Measurements from ENCODE around the gene OR11G2. TPM values are rescaled to one million over a fixed set of nuclear protein-coding genes. Genes with fewer than 3 reads are reported as not detected.
"Not testable (repeated sequence)": the region's sequence is repeated elsewhere in the genome, so short reads cannot be mapped to it uniquely, and the experiment has no call there.

OR11G2 gene, protein sequence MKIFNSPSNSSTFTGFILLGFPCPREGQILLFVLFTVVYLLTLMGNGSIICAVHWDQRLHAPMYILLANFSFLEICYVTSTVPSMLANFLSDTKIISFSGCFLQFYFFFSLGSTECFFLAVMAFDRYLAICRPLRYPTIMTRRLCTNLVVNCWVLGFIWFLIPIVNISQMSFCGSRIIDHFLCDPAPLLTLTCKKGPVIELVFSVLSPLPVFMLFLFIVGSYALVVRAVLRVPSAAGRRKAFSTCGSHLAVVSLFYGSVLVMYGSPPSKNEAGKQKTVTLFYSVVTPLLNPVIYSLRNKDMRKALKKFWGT
- not detected for polyA plus RNA-seq (2013, experiment 1 of 2; ENCODE audit: insufficient read length)
- not detected for polyA plus RNA-seq (2013, experiment 2 of 2; ENCODE audit: insufficient read length)

DNA sequence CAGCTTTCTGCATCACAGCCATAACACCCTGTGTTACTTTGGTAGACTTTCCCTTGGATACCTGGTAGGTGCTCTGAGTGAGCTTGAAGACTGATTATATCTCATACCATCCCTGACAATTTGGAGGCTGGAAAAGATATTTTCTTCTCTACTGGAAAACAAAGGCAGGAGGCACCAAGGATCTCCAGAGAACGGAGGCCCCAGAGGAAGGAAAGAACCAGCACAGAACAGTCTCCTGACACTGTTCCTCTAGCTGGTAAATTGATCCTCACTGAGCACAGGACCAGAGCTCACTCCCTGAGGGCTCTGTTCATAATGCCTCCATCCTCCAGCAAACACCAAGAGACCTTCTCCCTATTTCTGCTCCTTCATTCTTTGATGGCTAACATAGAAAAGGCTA is at the start of gene OR11G2:
Gene OR11G2 (plus strand): TSS at position 301 of the 400 bp plus-strand sequence. CDS start 6,542 bp downstream, outside the sequence.
- no peak for DNase-seq

DNA sequence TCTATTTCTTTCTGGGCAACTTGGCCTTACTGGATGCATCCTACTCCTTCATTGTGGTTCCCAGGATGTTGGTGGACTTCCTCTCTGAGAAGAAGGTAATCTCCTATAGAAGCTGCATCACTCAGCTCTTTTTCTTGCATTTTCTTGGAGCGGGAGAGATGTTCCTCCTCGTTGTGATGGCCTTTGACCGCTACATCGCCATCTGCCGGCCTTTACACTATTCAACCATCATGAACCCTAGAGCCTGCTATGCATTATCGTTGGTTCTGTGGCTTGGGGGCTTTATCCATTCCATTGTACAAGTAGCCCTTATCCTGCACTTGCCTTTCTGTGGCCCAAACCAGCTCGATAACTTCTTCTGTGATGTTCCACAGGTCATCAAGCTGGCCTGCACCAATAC is 46.8 kb upstream of the OR11G2 start:
- DNase-seq: no peak

DNA sequence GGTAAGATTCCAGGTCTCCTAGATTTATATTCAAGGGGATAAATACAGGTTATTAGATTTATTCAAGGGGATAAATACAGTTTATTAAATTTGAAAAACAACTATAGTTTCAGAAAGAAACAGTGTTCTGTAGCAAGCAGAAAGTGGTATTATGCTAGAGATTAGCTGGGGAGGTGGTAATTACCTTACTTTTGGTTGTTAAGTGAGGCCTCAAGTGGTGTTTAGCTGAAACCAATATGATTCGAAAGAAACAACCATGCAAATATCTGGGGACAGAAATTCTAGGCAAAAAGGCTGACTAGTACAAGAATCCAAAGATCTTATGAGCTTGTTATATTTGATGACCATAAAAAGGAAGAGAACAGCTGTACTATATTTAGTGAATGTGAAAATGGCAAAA is 45.9 kb upstream of the OR11G2 start:
- no peak for DNase-seq

DNA sequence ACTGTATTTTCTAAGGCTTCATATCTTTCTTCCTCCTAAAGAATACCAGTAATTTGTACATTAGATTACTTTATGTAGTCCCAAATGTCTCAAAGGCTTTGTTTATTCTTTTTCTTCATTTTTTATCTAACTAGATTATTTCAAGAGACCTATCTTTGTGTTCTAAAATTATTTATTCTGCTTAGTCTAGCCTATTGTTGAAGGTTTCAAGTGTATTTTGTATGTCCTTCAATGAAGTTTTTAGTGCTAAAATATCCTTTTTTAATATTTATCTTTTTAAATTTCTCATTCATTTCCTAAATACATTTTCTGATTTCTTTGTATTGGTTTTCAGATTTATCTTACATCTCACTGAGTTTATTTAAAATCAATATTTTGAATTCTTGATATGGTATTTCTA is 26.2 kb upstream of the OR11G2 start:
- no peak for DNase-seq

DNA sequence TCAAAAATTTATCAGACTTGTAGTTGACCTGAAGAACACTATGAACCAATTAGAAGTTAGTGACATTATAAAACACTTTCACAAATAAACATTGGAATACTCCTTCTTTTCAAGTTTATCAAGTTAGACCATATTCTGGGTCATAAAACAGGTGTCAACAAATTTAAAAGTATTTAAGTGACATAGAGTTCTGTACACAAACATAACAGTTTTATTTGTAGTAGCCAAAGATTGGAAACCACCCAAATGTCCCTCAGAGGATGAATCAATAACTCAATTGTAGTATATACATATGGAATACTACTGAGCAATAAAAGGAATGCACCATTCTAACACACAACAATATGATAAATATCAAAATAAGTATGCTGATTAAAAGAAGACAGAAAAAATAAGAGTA is 23.6 kb upstream of the OR11G2 start:
- DNase-seq: no peak

DNA sequence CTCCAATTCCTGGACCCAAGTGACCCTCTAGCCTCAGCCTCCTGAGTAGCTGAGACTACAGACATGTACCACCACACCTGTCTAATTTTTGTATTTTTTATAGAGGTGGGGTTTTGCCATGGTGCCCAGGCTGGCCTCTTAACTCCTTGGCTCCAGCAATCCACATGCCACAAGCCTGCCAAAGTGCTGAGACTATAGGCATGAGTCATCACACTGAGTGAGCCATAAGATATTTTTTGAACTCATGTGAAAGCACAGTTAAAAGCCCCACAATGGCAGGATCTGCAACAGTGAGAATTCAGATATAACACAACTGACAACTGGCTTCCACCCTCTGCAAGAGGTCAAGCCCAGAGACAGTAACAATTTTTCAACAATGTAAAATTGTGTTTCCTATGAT is 20.8 kb upstream of the OR11G2 start:
- DNase-seq: not testable (repeated sequence)

DNA sequence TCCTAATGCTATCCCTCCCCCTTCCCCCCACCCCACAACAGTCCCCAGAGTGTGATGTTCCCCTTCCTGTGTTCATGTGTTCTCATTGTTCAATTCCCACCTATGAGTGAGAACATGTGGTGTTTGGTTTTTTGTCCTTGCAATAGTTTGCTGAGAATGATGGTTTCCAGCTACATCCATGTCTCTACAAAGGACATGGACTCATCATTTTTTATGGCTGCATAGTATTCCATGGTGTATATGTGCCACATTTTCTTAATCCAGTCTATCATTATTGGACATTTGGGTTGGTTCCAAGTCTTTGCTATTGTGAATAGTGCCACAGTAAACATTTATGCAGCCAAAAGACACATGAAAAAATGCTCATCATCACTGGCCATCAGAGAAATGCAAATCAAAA is 16.5 kb upstream of the OR11G2 start:
- not testable (repeated sequence) for DNase-seq

DNA sequence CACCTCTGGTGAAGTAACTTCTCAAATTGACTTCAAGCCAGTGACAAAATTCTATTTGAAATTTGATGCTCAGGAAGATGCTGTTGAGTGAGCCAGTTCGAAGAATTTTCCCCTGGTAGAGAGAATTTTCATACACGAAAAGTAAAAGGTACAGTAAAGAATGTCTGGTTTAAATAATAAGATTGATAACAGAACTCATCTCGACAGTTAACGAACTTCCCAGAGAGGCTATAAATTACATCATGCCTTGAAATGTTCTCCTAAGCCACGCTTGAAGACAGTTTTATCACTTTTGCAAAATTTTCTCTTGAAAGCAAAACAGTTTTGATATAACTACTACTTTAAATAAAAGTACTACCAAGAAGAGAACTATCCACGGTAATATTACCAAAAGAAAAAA is 14.4 kb upstream of the OR11G2 start:
- no peak for DNase-seq

DNA sequence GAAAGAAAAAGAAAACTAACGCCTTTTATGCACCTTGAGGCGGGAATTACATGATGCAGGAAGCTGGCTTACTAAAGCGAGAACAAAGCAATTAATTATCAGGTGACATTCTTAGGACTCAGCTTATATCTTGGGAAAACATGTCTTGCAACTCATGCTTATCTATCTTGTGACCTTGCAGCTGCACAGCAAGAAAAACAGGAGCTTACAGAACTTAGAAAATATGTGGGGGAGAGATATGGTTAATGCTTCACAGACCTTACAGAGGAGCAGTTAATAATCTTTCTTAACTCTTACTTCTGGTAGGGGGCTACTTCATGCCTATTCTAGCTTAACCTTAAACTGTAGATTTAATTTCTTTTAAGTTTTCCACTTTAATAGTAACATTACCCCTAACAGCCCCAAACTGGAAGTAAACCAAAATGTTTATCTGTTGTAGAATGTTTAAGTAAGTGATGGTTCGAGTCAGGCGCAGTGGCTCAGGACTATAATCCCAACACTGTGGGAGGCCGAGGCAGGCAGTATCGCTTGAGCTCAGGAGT is 13.2 kb upstream of the OR11G2 start:
- no peak for DNase-seq

DNA sequence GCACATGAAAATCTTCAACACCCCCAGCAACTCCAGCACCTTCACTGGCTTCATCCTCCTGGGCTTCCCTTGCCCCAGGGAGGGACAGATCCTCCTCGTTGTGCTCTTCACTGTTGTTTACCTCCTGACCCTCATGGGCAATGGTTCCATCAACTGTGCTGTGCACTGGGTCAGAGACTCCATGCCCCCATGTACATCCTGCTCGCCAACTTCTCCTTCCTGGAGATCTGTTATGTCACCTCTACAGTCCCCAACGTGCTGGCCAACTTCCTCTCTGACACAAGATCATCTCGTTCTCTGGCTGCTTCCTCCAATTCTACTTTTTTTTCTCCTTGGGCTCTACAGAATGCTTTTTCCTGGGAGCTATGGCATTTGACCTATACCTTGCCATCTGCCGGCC is 11.5 kb upstream of the OR11G2 start:
- DNase-seq: no peak

DNA sequence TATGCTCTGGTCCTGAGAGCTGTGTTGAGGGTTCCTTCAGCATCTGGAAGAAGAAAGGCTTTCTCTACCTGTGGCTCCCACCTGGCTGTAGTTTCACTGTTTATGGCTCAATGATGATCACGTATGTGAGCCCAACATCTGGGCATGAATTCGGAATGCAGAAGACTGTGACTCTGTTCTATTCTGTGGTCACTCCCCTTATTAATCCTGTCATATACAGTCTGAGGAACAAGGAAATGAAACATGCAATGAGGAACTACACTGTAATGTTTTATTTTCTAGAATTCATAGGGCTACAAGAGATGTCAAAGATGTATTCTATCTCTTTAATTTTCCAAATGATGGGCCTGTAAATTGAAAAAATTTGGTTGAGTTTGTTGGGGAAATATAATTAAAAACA is 10.8 kb upstream of the OR11G2 start:
- no peak for DNase-seq

DNA sequence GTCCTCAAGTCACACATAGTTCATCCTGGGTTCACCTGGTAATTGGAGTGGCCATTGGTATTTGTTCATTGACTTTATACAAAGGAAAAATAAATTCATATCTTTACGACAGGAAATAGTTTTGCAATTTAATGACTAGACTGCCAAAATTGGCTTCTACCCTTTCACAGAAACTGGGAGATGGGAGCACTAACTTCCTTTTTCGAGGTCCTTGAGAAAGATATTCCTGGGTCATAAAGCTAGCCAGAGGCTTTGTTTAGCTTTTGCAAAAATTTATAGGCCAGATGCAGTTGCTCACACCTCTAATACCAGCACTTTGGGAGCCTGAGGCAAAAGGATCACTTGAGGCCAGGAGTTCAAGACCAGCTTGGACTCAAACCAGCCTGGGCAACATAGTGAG is 10.2 kb upstream of the OR11G2 start:
- DNase-seq: no peak

DNA sequence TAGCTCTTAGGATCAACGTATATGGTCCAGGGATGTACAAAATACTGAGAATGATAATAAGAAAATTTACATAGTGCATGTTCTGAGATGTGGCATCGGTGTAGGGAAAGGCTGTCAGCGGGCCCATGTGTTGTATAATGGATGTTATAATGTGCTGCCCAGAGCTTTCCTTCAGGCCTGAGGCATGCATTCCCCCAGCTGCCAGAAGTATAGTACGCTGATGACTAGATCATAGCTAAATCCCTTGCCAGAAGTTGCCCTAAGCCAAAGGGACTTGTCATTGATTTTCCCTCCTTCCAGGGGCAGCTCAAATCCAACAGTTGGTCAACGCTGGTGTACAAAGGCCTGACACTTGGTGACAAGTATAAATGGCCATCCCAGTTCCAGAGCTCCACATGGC is 6.5 kb upstream of the OR11G2 start:
- no peak for DNase-seq

DNA sequence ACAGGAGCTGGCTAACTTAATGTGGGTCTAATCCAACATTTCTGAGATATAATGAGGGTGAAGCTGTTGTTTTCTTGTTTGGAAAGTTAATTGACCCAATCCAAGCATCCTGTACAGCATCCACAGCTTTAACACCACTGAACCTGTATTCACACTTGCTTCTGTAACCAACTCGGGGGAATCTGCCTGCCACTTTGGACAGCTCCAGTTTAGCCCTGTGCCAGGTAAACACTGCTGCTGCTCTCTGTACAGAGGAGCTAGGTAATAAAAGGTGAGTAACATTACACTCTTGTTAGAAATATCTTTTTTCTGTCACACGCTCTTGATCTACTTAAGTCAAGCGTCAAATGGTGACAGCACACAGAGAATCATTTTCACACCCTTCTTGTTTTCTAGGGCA is 700 bp downstream of the OR11G2 start:
- no peak for DNase-seq

DNA sequence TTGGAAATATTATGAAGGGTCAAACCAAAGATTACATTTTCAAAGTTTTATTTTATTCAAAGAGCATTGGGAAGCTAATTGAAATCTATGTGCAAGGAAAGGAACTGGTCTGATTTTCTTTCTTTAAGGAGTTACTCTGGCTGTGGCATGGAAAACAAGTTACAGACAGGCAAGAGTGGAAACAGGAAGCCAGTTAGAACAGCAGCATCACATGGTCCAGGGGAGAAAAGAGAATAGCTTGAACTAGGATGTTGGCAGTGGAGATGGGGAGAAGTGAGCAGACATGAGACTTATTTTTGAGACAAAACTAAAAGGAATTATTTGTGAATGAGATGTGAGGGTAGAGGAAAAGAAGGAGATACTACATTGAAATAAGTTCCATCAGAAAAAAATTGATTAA is 3.4 kb downstream of the OR11G2 start:
- no peak for DNase-seq

DNA sequence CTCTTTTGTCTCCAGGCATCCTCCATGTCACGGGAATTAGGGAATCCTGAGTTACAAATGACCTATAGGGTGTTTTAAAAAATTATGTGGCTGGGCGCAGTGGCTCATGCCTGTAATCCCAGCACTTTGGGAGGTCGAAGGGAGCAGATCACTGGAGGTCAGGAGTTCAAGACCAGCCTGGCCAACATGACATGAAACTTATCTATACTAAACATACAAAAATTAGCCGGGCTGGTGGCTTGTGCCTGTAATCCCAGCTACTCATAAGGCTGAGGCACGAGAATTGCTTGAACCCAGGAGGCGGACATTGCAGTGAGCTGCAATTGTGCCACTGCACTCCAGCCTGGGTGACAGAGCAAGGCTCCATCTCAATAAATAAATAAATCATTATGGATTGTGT is 4.5 kb downstream of the OR11G2 start:
- not testable (repeated sequence) for DNase-seq

DNA sequence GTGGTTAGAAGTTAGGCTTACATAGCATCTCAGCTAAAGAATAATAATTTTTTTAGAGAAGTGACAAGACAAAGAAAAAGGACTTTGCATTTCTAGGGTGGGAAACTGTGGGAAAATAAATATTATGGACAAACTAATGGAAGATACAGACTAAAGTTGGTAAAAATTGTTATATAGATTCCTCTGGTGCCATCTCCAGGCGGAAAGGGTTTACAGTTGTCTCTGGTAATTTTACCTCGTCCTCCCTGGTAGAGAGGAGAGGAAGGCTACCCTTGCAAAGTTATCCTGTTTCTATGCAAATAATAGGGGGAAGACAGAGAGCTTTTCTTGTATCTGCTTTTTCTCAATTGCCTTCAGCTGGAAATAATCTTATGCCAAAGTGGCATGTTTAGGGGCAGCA is 5.2 kb downstream of the OR11G2 start:
- no peak for DNase-seq

DNA sequence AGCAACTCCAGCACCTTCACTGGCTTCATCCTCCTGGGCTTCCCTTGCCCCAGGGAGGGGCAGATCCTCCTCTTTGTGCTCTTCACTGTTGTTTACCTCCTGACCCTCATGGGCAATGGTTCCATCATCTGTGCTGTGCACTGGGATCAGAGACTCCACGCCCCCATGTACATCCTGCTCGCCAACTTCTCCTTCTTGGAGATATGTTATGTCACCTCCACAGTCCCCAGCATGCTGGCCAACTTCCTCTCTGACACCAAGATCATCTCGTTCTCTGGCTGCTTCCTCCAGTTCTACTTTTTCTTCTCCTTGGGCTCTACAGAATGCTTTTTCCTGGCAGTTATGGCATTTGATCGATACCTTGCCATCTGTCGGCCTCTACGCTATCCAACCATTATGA is 6.8 kb downstream of the OR11G2 start:
- DNase-seq: no peak

DNA sequence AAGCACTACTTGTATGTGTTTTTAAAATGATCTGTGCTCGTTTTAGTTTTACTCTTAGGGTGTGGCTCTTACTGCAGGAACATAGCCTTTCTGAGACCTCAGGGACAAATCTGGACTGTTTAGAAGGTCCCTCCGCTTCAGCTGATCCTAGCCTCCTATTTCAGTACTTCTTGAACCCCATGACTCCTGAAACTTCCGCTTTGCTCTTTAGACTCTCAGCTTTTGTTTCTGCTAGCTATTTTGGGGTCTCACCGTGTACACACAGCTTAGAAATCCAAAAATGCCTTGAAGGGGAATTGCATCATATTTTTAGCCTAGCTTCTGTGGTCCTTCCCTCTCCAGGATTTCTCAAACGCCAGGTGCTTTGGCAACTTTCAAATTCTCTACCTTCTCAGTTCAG is 8.3 kb downstream of the OR11G2 start:
- DNase-seq: no peak

DNA sequence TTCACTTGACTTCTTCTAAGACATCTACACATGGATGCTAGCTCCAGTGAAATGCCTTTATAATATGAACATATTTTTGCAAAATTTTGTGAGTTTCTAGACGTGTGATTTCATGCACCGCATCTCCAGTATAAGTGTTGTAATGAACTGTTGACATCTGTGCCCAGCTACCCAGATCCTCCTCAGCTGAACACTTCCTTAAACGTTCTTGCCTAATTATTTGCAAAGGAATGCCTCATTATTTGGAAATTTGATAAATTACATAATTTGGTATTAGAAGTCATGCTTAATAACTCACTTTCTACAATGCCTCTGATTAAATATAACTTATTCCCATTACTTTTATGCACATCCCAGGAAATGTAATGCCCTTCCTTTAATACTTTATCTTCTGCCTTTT is 14.0 kb downstream of the OR11G2 start:
- DNase-seq: no peak

DNA sequence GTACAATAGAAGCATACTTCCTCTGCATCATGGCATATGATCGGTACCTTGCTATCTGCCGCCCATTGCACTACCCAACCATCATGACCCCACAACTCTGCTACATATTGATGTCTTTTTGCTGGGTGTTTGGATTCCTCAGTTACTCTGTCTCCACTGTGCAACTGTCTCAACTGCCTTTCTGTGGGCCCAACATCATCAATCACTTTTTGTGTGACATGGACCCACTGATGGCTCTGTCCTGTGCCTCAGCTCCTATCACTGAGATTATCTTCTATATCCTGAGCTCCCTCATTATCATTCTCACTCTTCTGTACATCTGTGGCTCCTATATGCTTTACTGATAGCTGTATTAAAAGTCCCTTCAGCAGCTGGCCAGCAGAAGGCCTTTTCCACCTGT is 18.9 kb downstream of the OR11G2 start:
- DNase-seq: no peak

DNA sequence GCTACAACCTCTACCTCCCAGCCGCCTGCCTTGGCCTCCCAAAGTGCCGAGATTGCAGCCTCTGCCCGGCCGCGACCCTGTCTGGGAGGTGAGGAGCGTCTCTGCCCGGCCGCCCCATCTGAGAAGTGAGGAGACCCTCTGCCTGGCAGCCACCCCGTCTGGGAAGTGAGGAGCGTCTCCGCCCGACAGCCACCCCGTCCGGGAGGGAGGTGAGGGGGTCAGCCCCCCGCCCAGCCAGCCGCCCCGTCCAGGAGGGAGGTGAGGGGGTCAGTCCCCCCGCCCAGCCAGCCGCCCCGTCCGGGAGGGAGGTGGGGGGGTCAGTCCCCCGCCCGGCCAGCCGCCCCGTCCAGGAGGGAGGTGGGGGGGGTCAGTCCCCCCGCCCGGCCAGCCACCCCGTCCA is 21.7 kb downstream of the OR11G2 start:
- not testable (repeated sequence) for DNase-seq

DNA sequence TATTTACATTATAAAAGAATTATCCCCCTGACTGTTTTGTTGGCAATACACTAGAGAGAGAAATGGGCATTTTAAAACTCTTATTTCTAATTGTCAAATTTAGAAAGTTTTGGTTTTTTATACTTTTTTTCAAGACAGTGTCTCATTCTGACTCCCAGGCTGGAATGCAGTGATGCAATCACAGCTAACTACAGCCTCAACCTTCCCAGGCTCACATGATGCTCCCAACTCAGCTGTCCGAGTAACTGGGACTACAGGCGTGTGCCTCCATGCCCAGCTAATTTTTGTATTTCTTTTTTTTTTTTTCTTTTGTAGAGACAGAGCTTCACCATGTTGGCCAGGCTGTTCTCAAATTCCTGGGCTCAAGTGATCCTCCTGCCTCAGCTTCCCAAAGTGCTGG is 24.5 kb downstream of the OR11G2 start:
- no peak for DNase-seq

DNA sequence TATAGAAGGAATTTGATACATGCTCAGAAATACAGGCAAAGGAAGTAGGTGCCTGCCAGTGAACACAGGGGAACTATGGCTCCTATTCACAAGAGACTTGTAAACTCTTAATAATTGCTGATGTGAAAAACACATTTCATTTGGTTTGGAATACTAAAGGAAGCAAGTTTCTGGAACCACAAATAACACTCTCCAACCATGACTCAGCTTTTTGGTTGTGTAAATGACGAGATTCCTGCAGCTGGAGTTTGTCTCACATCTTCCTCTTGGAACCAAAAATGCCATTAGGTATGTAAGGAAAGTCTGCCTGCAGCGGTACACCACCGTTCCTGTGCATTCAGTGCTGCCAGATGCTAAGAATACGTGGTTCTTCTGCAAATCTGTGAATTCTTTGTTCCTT is 28.3 kb downstream of the OR11G2 start:
- no peak for DNase-seq

DNA sequence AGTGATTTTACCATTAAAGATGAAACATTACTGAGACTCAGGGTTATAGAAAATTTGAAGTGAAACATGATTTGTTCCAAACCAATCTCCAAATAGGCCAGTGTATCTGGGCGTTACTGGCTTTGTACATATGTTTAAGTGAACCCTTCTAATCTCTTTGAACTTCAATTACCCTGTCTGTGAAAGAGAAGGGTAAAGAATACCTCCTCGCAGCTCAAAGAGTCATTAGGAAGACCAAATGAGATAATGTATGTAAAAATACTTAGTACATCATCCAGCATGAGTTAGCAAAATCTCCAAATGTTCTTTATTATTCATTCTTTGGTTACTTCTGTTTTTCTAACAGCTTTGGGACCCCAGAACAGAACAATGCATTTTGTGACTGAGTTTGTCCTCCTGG is 32.7 kb downstream of the OR11G2 start, which contains the start of gene OR11H6:
Gene OR11H6 (plus strand): TSS at position 301 of the 400 bp plus-strand sequence. CDS start 0 bp downstream, at position 301.
- no peak for DNase-seq

Measured in fibroblast of skin of back (primary cell).